PC-9 (cell line): ENCODE results near the gene MIDN.

ENCODE experiments used
- EZH2 ChIP-seq: fragments of 200-600 bp; sonication (generic); IDR thresholded peaks from 2 replicates; pipeline ENCODE4 v1.8.0; 2017; ENCODE audit warnings: antibody characterized with exemption, low read depth
- TF ChIP-seq, protein P1 (sequence below): fragments of 200-600 bp; sonication (generic); conservative IDR thresholded peaks from 2 replicates; pipeline ENCODE4 v1.6.1; 2017; ENCODE audit warnings: mixed run types, antibody characterized with exemption, mild to moderate bottlenecking, moderate library complexity

- TF ChIP-seq, protein P1, sequence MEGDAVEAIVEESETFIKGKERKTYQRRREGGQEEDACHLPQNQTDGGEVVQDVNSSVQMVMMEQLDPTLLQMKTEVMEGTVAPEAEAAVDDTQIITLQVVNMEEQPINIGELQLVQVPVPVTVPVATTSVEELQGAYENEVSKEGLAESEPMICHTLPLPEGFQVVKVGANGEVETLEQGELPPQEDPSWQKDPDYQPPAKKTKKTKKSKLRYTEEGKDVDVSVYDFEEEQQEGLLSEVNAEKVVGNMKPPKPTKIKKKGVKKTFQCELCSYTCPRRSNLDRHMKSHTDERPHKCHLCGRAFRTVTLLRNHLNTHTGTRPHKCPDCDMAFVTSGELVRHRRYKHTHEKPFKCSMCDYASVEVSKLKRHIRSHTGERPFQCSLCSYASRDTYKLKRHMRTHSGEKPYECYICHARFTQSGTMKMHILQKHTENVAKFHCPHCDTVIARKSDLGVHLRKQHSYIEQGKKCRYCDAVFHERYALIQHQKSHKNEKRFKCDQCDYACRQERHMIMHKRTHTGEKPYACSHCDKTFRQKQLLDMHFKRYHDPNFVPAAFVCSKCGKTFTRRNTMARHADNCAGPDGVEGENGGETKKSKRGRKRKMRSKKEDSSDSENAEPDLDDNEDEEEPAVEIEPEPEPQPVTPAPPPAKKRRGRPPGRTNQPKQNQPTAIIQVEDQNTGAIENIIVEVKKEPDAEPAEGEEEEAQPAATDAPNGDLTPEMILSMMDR, result no peak
- no peak for TF ChIP-seq EZH2
These were observed 49.9 kb downstream of the MIDN start for GRCh38 chr19:1298235-1298634.
